UCSD-AML1 (cell line): ENCODE results near the gene SCUBE1.

ENCODE experiments used
- DNase-seq: peaks from one replicate; lab custom pipeline; 2025; ENCODE audit not compliant: unreplicated experiment; lab: John Stamatoyannopoulos, UW

Gene SCUBE1

GRCh38 chr22:43202756-43203410 lies 140.3 kb downstream of the SCUBE1 start:
- no peak for DNase-seq

DNA sequence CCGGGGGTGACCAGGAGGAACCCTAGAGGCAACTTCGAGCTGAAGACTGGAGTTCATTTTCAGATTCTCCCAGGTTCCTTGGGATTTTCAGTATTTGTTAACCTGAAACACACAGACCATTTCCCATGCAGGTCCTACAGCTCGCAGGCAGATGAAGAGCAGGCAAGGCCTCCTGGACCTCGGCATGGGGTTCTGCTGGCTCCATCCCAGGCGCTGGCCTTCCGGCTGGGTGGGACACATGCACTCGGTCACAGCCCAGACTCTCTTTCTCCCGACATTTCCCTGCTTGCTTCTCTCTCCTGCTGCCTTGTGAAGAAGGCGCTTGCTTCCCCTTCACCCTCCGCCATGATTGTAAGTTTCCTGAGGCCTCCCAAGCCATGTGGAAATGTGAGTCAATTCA lies 140.8 kb downstream of the SCUBE1 start:
- DNase-seq, result no peak

DNA sequence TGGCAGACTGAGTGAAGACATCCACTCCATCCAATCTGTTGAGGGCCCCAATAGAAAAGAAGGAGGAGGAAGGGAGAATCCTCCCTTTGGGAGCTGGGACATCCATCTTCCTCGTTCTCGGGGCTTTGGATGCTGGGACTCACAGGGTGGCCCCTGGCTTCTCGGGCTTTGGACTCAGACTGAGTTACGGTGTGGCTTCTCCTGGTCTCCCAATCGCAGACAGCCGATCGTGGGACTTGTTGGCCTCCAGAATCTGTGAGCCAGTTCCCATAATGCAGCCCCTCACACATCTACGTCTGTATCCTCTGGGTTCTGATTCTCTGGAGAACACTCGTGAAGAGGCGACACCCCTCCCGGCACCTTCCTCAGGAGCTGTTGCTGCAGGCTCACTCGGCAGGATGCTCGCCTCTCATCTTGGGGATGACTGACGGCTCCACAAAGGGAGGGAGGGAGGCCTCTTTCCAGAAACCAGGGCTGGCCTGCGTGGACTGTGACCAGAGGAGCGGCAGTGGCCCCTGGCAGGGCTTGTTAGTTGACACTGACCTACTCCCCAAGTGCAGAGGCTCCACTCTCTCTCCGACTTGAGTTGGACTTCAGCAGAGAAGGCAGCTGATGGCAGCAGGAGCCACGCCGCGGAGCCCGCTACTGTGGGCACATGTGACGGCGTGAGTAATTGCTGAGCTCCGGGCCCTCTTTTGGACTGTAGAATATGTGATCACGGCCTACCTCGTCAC lies 141.5 kb downstream of the SCUBE1 start:
- DNase-seq, result no peak

DNA sequence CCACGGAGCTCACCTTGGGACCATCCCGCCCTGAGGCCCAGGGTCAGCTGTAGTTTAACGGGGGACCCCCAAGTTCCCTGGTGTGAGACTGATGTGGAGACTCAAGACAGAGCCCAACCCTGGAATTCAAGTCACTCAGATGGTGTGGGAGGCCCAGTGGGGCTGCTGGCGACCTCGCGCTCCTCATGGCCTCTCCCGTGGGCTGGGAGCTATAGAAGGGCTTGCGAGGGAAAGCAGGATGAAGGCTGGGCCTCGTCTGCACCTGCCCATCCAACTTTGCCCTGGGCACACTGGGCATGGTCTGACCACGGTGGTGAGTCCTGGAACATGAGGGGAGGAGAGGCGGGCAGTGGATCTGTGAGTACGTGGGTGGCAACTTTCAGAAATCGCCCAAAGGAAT lies 142.6 kb downstream of the SCUBE1 start:
- no peak for DNase-seq

DNA sequence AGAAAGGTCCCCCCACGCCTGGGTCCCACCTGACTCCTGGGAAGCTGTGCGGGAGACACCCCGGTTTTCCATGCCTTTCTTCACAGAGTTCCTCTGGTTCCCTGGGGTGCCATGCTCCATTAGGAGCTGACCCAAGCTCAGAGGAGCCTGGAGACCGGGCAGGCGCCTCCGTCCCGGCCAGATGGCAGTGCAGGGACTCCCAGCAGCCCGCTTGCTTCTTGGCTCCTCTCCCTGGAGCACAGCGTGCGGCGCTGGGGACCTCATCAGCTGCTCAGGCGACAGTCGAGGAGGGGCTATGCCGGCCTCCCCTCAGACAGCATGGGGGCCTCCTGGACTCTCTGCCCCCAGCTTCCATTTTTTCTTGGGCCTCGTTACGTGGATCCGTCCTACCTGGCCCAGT lies 143.1 kb downstream of the SCUBE1 start:
- DNase-seq, result no peak

DNA sequence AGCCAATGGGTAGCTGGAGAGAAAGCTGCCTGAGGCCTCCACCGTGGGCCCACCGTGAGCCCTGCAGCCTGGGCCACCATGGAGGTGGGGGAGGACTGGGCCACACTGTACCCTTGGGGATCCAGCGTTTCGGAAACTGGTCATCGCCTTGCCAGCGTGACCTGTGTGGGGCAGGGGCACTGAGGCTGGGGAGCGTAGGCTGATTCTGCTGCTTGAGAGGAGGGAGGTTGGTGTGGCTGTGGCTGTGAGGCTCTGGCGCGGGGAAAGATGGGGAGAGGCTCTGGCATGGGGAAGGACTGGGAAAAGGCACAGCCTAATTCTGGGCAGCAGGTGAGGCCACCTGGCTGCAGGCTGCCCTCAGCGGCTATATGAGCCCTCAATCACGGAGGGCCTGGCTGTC lies 143.6 kb downstream of the SCUBE1 start:
- no peak for DNase-seq

GRCh38 chr22:43198936-43199335 lies 144.2 kb downstream of the SCUBE1 start:
- no peak for DNase-seq

GRCh38 chr22:43198126-43198525 lies 145.0 kb downstream of the SCUBE1 start:
- no peak for DNase-seq

DNA sequence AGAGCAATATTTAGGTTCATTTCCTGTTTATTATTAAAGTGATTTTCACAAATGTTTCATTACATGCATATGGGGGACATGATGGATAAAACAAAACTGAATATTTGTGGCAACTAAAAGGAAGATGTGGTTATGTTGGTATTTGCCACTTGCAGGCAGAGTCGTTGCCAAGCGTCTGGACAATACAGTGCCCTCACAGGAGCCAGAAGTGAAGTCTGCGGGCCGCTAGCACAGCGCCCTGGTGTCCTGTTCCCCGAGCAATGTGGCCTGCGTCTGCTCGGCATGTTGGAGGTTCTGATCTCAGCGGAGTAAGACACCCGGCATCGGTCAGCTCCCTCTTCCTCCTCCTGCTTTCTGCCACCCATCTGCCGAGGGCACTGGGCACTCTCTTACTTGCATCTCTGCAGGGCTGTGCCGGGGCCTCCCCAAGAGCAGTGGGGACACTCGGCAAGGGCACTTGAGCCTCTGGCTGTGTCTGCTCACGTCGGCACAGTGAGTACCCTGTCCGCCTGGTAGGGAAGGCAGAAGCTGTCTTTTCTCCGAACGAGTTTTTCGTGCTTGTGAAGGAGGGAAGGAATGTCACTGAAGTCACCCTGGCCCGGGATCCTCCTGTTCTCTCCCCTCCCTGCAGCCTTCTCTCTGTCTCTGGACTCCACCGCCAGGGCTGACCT lies 145.8 kb downstream of the SCUBE1 start:
- no peak for DNase-seq

- no peak for DNase-seq
These were observed 151.3 kb downstream of the SCUBE1 start for GRCh38 chr22:43191831-43192230.

DNA sequence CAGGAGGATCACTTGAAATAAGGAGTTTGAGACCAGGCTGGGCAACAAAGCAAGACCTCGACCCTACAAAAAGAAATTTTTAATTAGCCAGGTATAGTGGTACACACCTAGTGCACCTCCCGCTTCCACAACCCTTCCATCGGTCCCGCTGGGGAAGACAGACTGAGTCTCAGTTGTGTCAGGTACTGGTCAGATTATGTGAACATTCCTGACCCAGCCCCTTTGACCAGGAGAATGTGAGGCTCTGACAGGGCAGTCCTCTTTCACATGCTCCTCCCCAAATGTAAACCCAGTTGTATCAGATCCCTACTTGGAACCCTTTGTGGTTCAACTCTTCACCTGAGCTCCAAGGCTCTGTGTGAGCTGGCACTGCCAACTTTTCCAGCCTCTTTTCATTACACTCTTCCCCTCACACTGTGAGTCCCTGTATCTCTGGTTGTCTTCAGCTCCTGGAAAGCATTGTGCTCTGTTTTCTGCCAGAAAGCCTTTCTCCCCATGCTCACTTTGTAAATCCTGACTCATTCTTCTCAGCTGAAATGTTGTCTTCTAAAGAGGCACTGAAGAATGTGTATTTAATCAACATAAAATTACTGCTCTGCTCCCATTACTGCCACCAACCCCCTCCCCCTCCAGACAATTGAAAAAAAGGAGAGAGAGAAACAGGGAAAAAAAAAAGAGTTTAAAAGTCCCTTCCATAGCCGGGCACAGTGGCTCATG lies 154.2 kb downstream of the SCUBE1 start:
- no peak for DNase-seq

- peak; percentile 98 for DNase-seq
These were observed 155.7 kb downstream of the SCUBE1 start for GRCh38 chr22:43187171-43188099.

DNA sequence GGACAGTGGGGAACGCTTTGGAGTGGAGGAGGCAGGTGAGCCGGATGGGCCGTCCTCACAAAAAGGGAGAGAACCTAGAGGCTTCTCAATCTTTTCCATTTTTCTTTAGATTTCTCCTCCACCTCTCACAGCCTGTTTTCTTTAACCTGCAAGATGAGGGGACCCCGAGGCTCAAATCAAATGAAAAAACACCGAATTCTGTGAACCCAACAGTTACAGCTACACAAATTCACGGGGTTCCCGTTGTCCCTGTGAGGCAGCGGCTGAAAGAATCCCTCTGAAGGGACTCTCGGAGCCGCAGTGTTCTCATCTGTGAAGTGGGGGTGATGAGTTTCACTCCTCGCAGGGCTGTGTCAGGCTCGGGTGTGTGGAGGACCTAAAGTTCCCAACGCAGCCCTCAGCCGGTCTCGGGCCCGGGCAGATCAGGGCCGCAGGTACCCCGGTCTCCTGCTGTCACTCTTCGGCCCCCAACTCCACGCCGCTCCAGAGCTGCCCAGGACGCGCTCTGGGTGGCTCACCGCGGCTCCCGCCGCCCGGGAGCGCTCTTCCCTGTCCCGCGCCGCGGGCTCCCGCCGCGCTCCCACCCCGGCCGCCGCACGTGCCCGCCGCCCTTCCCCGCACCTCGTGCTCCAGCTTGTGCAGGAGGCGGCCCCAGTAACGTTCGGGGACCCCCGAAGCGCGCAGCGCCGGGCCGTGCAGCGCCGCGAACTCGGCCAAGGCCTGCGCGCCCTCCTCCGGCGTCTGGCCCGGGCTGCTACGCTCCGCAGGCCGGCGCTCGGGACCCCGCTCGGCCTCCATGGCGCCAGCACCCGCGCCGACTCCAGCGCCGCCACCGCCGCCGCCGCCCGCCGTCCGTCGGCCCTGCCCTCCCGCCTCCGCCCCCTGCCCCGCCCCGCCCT lies 156.7 kb downstream of the SCUBE1 start, which contains the start of gene TTLL12:
TSS of gene TTLL12 (minus strand) at position 863 of the 899 bp plus-strand sequence. CDS start at position 798, 65 bp downstream.
- peak; percentile 59 for DNase-seq

- DNase-seq, result no peak
These were observed 157.3 kb downstream of the SCUBE1 start for GRCh38 chr22:43185860-43186261.

- DNase-seq, result no peak
These were observed 159.5 kb downstream of the SCUBE1 start for GRCh38 chr22:43183496-43184277.

DNA sequence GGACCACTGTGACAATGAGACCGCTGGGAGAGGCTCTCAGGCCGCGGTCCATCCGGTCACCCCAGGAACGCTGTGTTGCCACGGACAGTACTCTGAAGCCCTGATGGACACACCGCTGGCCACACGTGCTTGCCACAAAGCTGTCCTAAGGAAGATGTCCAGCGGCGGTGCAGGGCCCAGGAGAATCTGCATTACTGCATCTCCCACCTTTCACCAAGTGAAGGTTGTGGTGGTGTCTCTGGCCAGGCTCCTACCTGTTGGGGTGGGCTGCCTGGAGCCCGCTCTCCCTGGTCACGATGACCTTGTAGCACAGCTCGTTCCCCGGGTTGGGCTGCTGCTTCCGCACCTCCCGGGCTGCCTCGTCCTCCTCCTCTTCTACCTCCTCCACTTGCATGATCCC lies 160.4 kb downstream of the SCUBE1 start:
- no peak for DNase-seq

- DNase-seq, result no peak
These were observed 161.1 kb downstream of the SCUBE1 start for GRCh38 chr22:43182118-43182517.

DNA sequence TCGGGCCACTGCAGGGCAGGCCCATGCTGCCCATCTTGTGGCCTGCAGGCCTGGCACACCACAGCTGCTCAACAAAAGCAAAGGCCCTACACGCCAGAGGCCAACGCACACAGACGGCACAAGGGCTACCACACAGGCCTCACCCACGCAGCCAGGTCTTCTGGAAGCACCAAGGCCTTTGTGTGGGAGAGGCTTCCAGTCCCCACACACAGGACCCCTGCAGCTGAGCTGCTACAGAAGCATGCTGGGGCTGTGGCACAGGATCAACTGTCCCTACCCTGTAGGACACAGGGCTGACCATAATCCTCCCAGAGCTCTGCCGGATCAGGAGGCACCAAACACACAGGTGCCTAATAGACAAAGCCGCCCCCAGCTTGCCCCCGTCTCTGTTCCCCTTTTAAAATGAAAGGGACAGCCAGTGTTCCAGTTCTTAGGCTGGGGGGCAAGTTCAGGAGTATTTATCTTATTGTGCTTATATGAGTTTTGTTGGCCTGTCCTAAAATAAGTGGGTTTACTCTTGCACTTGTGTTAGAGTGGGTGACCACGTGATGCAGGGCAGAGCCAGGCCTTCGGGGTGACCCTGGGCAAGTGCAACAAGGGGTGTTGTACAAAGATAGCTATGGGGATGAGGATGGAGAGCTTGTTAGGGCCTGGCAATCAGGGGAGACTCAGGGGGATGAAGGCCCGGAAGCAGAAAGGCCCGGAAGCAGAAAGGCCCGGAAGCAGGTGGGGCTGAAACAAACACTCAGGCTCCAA lies 161.7 kb downstream of the SCUBE1 start:
- no peak for DNase-seq
